NCI-H2081 (cell line): Measurements from ENCODE around the gene GLYATL1.

Source experiments
- DNase-seq, 2 experiments: peaks; one replicate each; lab custom pipeline; 2025; lab: John Stamatoyannopoulos, UW

Gene GLYATL1, protein sequence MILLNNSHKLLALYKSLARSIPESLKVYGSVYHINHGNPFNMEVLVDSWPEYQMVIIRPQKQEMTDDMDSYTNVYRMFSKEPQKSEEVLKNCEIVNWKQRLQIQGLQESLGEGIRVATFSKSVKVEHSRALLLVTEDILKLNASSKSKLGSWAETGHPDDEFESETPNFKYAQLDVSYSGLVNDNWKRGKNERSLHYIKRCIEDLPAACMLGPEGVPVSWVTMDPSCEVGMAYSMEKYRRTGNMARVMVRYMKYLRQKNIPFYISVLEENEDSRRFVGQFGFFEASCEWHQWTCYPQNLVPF

DNA sequence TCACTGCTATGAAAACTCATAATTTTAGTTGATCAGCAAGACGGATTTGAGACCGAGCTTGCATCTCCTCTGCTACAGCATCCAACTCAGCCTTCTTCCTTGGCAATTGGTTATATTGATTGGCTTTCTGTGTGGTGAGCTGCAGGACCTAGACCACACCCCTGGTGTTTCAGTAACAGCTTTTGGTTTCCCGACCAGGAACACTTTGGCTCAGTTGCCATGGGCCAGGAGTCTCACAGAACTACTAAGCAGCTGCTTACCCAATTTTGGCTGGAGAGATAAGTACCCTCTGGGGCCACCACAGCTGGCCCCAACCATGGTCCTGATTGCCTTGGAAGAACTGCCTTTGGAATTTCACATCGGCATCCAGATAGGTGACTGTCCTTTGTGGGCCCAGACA, at the start of gene GLYATL1:
GLYATL1 (plus strand) TSS at position 212 of the 400 bp plus-strand sequence. CDS start 7,600 bp downstream, outside the sequence.
- no peak for DNase-seq

DNA sequence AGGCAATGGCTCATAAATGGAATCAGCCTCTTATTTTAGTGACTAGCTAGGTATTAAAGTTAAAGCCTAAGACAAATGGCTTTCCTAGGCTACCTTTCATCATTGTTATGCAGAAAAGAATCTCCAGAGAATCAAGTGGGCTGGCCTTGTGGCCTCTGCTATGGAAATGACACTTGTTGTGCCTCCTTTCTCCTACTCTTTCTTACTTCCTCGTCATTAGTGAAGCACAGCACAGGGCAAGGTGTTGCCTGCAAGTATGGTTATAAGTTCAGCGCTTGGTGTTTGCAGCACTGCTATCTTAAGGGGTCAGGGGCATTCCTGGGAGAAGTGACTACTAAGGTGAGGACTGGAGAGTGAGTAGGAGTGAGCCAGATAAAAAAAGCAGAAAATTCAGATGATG, 45.4 kb upstream of the GLYATL1 start:
- DNase-seq: no peak

DNA sequence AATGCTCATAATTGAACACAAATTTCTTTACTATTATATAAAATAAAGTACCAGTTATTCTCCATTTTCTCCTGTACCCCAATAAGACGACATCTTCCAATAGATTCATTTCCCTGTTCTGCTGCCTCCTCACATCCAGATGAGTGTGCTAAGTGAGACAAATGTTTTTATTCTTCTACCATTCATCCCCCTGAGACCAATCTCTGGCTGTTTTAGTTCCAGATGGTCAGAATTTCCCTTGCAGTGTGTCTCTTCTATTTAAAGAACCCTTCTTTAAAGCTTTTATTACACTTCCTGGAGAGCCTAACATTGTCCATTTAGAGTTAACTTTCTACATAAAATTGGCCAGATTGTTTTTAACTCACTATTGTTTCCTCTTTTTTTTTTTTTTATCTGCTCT, 41.2 kb upstream of the GLYATL1 start:
- no peak for DNase-seq

DNA sequence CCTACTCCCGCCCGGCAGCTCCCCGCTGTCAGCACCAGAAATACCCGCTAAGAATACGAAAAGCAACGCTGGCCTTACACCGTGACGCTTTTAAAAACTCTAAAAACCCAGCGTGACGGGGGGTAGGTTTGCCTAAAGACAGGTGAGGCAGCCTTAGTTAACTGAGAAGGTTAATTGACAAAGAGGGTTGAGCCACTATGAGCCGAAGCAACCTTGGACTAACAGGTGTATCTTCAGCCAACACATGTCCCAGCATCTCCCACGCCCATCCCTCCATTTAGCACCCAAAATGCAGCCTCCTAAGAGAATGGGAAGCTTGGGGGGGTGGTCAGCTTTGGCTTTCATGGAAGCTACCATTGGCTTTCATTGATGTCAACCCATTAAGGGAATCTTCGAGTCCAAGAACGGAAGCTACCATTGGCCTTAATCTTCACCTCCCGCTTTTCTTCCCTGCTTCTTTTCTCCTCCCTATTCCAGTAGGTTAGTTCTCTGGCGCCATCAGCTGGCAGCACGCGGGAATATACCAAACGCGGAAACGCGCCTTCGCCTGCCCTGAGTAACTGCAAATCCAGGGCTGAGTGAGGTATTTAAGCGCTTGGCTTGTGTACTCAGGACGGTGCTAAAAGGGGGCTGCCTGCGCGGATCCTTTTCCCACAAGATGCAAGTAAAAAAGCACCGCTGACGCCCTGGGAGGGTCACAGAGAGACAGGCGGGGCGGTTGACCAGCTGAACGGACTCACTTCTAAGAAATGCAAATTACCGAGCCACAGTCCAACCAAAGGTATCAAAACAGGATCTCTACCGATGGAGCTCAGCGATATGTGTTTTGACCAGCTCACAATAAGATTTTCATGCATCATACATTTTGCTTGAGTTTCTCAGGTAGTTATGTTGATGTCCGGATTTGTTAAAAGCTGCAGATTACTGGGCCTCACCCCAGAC, 38.5 kb upstream of the GLYATL1 start:
- DNase-seq: no peak

DNA sequence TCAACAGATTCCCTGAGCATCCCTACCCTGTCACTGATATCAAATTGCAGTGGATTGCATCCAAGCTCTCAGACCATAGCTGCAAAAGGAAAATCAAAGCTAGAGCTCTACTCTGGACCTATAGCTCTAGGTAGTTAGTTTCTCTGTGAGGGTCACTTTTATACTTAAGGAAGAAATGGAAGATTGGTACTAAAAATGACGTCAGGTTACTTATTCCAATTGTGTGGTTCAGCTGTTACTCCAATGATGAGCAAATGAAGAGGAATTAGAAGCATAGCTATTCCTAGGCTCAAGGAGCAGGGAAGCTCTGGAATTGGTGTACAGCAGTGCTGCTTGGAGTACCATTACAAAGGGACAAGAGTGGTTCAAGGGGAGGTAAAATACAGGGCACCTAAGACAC, 36.4 kb upstream of the GLYATL1 start:
- DNase-seq: no peak

DNA sequence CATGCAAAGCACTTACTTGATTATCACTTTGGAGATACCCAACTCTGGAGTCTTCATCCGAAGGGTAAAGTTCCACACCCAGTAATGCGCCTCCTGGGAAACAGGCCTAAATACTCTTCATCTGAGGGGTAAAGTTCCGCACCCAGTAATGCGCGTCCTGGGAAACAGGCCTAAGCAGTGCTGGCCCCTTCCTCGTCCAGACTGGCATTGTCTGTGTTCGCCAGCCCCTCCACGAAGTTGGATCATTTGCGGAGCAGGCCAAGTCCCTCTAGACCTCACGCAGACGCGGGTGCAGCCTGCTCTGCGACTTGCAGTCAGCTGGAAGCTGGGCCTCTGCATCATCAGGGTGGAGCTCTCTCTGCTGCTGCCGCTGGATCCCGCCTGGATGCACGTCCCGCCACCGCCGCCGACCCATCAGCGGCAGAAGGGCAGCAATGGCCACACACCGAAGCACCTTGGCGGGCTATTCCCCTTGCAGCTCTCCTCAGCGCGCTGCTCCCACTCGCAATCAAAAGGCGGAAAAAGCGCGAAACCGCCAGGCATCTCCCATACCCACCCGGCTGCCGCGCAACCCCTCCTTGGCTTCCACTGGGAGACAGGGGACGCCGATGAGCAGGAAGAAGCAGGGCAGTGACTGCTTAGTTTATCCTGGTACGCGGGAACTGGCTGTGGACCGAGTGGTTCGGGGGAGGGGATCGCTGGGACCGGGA, 34.1 kb upstream of the GLYATL1 start:
- peak; percentile 41 to 63 for DNase-seq

DNA sequence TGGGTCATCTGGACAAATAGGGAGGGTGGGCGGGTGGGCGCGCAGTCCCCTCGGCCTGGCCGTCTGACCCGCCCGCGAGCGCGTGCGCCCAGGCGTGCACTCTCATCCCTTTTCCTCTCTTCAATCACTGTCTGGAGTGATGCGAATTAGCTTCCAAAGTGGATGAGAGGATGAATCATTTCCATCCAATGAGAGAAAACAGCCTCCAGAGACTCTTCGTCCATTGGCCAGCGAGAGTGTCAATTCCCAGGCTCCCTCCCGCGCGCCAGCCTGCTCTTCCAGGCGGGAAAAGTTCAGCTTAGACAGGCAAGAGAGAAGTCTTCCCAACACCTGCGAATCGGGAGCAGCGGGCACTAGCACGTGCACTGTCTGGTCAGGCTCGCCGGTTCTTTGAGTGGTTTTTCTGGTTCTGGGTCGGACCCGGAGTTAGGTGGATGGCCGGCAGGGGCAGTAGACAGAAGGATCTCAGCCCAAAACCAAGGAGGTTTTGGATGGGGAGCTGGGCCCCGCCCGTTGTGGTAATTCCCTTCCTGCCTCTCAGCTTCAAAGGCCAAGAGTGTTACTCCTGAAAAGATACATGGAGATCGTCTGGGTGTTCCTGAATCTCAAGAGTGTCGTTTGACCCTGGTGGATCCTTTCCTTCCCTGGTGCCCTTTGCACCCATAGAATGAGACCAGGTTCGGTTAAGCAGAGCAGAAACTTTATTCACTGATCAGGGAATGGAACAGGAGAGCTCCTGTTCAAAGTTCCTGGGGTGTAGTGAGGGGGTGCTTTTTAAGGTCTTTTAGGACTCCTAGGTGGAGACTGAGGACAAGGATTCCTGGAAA, 33.4 kb upstream of the GLYATL1 start:
- DNase-seq: peak; percentile 82 to 94

DNA sequence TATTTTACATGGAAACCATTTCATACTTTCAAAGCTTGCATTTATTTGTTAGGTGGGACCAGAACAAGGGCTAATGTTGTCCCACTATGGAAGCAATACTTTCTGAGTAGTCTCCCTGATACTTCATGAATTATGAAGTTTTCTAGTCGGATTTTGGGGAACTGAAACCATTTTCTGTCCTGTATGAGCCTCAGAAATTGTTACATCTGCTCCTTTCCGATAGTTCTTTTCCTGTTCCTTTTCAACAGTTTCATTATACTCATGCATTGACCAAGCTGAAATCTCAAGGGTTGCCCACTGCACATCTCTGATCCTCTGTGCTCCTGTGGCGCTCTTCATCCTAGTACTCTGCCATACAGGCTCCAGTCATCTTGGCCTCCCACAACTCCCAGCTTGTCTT, 31.5 kb upstream of the GLYATL1 start:
- DNase-seq: no peak

DNA sequence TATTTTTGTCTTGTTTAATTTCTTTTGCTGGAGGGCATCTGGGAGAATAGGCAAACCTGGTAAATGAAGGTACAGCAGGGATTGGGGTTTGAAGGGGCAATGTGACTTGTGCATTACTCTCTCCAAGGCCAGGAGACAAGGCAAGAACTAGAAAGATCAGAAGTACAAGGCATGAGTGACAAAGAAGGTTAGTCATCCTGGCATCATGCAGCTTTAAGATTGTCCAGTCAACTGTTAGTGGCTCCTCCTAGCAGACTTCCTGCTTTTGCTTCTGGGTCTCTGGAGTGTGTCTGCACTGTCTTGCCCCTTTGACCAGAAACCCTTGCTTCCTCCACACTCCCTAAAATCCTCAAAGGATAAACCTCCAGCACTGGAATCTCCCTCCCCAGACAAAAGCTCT, 27.2 kb upstream of the GLYATL1 start:
- DNase-seq: no peak

DNA sequence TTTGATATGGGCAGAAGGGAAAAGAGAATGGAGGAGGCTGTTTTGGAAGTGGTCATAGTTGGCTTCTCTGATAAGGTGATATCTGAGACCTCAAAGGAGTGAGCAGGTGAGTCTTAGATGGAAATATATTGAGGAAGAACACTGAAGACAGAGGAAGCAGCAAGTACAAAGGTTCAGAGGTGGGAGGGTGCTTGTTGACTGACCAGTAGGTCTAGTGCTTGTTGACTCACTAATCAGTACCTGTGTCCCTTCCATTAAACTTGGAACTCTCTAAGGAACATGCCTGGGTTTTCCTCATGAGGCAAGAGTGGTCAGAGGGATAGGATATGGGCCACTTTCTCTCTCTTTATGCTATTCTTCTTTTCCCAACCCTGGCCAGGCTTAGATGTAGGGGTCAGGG, 25.6 kb upstream of the GLYATL1 start:
- DNase-seq: no peak

DNA sequence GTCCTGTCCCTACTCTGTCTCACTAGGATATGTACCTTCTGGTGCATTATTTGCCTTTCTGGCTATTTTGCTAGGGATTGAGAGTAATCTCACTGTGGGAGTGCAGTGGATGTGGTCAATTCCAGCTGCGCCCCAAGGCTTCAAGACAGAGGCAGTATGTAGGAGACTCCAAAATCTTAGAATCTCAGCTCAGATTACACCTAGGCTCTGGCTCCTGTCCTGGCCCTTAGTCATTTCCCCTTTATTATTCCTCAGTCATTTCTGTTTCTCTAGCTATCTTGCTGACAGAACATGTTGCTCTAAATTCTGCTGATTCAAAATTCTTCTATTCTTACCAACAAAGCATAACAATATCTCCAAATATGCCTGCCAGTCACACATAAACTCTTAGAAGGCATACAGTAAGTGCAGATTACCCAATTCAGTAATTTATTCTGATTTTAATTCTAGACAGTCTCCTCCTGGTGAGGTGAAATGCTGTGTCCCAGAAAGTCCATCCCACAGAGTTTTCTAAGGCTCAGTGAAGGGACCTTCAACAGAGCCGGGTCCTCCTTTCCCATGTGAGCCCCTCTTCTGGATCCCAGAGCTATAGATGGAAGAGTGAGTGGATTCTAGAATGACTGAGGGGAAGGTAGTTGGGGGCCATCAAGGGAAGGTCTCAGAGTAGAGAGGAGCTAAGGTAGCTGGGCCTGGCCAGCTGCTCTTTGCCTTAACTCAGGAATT, 24.3 kb upstream of the GLYATL1 start:
- no peak for DNase-seq

DNA sequence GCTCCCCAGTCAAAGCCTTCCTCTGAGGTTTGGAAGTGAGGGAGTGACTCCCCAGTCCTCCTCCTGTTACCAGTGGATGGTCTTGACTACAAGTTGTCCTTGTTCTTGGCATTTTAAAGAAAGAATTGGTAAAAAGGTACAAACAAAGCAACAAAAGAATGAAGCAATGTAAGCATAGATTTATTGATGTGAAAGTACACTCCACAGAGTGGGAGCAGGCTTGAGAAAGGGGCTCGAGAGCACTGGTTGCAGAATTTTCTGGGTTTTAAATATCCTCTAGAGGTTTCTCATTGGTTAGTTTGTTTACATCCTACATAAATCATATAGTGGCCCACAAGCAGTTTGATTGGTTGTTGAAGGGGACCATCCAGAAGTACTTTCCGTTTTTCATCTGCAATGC, 22.7 kb upstream of the GLYATL1 start:
- no peak for DNase-seq

DNA sequence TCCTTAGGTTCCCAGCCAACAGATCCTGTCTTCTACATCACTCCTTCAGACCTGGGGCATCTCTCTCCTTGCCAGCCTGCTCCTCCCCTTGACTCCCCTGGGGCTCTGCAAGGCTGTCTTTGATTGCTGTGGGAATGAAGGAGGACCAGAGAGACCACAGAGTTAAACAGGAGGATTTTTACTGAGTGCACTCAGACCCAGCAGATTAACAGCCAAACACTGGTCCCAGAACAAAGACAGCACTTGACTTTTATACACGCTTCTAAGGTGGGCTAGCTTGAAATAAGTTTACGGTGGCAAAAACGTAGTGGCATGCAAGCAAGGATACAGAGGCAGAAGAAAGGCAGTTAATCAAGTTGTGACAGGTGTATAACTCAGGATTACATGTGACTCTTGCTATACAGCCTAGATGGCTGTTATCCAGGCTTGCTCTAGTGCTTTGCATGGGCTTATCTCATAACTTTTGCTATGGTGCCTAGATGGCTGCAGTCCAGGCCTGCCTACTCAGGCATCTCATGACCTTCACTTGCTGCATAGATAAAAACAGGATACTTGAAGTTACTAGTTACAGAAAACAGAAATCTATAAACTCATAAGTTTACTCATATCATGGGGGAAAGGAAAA, 22.0 kb upstream of the GLYATL1 start:
- no peak for DNase-seq

DNA sequence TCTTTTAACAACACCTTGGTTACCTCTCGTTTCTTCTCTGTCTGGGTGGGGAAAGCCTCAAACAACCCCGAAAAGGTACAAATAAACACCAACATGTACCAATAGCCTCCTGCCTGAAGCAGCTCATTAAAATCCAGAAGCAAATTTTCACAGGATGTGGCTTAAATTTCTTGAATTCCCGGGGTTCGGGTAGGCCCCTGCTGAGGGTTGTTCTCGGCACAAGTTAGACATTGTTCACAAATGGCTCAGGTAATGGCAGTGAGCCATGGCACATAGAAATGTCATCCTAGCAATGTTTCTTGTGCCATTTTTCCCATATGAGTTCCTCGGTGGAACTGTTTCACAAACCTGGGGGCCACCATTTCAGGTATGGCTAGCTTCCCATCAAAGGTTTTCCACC, 19.7 kb upstream of the GLYATL1 start:
- no peak for DNase-seq

DNA sequence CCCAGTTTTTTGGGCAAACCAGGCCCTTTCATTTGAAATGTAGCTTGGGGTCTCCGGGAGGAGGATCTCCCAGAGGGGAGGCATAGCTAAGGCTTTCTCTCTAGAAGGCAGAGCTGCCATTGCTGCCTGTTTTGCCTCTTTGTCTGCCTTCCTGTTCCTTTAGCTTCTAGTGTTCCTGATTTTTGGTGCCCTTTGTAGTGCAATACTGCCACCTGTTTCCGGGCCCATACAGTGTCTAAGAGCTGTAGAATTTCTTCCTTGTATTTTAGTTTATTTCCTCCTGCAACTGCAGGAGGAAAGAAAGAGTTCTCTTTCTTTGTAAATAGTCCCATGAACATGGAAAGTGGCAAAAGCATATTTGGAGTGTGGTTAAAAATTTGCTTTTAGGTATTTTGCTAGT, 19.3 kb upstream of the GLYATL1 start:
- DNase-seq: no peak

DNA sequence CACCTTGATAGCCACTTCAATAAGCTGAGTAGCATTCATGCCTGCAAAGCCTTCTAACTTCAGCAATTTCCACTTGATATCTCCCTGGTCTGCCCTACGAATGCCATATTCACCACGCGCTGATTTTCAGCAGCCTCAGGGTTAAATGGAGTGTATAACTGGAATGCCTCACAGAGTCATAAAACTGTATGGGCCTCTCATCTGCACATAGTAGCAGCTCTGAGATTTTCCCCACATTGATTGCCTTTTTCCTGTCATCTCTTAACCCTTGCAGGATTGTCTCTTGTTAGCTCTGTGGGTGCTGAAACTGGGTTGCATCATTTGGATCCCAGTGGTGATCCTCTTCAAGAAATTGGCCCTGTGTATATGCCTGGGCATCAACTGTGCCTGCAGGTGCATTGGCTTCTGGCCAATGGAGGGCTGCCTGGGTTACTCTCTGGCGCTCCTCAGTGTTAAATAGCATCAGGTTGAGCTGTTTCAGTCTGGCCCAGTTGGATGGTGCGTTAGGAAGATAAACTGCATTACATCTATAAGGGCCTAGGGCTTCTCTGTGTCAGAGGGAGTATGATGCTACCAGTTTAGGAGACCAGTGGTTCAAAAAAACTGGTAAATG, 17.4 kb upstream of the GLYATL1 start:
- DNase-seq: peak in 1 of 2 experiments; percentile 8

DNA sequence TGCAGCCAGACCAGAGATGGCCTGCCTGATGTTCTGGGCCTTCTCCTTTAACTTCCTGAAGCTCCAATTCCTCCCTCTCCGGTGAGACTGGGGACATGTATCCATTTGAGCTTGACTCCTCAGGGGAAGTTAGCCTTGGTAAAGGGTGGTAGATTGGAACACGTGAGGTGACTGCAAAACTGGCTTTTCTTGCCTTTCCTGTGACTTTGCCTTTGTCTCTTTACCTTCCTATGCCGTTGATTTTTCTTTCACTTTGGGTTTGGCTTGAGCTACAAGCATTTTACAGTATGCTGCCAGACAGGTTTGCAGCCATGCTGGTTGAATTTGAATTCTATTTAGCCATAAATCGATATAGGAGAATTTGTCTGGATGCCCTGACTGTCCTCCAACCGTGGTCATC, 16.8 kb upstream of the GLYATL1 start:
- no peak for DNase-seq

DNA sequence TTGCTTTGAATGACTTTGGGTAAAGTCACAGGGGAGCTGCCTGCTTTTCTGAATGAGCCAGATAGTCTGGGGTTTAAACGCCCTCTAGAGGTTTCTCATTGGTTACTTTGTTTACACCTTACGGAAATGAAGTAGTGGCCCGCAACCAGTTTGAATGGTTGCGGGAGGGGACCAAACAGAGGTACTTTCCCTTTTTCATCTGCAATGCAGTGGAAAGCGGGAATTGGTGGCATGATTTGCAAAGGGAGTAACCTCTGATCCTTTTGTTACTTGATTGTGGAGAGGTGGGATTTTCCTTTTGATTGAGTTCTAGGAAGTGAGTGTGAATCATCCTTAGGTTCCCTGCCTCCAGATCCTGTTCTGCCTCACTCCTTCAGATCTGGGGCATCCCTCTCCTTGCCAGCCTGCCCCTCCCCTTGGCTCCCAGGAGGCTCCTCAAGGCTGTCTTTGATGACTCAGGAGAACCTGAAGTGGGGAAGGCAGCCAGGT, 15.9 kb upstream of the GLYATL1 start:
- DNase-seq: no peak

DNA sequence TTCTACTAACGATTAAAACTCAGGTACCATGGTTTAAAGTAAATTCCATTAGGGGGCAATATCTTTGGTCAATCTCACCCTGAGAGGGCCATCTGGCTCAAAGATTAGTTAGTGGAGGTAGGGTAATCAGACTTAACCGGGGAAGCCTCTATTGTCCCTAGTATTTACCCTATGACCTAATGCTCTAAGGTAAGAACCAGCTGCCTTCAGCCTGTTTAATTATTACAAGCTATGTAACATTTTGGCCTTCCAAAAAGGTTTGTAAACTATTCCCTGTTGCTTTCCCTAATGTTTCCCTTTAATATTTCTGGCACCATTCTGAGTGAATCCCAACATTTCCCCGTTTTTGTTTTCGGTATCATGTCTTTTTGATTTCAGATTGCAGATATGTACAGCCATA, 15.1 kb upstream of the GLYATL1 start:
- peak in 1 of 2 experiments; percentile 3 for DNase-seq

DNA sequence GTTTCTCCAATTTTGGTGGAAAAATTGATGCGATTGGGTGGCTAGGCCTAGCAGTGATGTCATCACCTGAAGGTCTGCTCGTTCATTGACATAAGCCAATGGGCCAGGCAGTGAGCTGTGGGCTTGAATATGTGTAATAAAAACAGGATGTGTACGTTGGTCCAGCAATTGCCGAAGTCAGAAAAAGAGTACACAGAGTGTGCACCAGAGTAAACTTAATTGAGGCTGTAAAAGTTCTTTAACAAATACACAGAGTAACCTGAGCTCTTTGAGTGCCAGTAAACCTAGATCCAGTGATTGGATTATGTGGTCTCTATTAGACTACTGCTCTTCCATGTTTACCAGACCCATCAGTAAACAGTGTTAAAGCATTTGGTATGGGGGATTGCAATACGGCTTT, 13.0 kb upstream of the GLYATL1 start:
- DNase-seq: peak in 1 of 2 experiments; percentile 49
